Stimulated activated CD4-positive, alpha-beta T cell treated with anti-CD3 and anti-CD28 coated beads, Interleukin-12 subunit alpha, Interleukin-12 subunit beta, amount 100 ng/mL, for 24 hours (primary cell): ENCODE results near the gene CORIN.
A peak's percentile ranks its signal among the peaks of the same experiment; 100 is the strongest.

Experiments
- DNase-seq, 2 experiments: peaks; one replicate each; pipeline ENCODE4 v3.0.0-alpha.2; 2020; ENCODE audit warnings: low read depth in 2 of 2

Gene CORIN, protein sequence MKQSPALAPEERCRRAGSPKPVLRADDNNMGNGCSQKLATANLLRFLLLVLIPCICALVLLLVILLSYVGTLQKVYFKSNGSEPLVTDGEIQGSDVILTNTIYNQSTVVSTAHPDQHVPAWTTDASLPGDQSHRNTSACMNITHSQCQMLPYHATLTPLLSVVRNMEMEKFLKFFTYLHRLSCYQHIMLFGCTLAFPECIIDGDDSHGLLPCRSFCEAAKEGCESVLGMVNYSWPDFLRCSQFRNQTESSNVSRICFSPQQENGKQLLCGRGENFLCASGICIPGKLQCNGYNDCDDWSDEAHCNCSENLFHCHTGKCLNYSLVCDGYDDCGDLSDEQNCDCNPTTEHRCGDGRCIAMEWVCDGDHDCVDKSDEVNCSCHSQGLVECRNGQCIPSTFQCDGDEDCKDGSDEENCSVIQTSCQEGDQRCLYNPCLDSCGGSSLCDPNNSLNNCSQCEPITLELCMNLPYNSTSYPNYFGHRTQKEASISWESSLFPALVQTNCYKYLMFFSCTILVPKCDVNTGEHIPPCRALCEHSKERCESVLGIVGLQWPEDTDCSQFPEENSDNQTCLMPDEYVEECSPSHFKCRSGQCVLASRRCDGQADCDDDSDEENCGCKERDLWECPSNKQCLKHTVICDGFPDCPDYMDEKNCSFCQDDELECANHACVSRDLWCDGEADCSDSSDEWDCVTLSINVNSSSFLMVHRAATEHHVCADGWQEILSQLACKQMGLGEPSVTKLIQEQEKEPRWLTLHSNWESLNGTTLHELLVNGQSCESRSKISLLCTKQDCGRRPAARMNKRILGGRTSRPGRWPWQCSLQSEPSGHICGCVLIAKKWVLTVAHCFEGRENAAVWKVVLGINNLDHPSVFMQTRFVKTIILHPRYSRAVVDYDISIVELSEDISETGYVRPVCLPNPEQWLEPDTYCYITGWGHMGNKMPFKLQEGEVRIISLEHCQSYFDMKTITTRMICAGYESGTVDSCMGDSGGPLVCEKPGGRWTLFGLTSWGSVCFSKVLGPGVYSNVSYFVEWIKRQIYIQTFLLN

GRCh38 chr4:47837908-47838294 lies at the start of gene CORIN:
CORIN (minus strand) TSS chr4:47838067; CDS start chr4:47837949, 118 bp downstream.
- DNase-seq: no peak

DNA sequence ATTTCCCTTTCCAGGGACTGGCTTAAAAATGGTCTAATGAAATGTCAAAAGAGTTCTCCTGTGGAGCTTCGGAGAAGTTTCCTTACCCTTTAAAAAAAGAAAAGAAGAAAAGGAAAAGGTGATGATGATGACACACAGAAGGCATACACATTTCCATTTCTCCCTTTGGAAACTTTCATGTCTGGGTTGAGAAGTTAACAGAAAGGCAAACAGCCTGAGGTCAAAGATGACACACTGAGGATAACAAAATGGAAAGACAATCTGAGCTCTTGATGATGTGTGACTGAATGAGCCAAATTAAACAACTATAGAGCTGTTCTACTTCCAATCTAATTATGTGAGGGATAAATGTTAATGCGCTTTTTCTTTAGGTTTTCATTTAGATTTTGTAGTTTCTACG lies 44.4 kb upstream of the CORIN start:
- no peak for DNase-seq

DNA sequence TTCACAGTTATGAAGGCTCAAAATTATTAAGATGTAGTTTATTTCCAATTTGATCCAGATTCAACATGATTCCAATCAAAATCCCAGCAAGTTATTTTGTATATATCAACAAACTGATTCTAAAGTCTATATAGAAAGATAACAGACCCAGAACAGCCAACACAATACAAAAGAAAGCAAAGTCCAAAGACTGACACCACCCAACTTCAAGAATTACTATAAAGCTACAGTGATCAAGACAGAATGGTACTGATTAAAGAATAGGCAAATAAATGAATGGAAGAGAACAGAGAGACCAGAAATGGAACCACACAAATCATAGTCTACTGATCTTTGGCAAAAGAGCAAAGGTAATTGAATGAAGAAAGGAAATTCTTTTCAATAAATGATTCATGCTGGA lies 41.6 kb upstream of the CORIN start:
- no peak for DNase-seq

GRCh38 chr4:47876784-47877546 lies 39.1 kb upstream of the CORIN start:
- no peak for DNase-seq

GRCh38 chr4:47876310-47876709 lies 38.4 kb upstream of the CORIN start:
- DNase-seq: no peak

DNA sequence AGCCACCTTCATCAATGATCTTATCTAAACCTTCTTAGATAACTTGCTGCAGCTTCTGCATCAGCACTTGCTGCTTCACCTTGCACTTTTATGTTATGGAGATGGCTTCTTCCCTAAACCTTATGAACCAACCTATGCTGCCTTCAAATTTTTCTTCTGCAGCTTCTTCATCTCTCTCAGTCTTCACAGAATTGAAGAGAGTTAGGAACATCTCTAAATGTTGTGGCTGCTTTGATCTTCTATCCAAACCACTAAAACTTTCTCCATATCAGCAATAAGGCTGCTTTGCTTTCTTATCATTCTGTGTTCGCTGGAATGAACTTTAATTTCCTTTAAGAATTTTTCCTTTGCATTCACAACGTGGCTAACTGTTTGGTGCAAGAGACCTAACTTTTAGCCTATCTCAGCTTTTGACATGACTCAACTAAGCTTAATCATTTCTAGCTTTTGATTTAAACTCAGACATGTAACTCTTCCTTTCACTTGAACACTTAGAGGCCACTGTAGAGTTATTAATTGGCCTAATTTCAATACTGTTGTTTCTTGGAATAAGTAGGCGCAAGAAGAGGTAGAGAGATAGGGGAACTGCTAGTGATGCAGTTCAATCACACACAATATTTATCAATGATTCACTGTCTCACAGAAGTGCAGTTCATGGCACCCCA lies 36.1 kb upstream of the CORIN start:
- no peak for DNase-seq

- DNase-seq: no peak
Observed at GRCh38 chr4:47863486-47863885, 25.6 kb upstream of the CORIN start.

- DNase-seq: no peak
Observed at GRCh38 chr4:47862297-47862696, 24.4 kb upstream of the CORIN start.

DNA sequence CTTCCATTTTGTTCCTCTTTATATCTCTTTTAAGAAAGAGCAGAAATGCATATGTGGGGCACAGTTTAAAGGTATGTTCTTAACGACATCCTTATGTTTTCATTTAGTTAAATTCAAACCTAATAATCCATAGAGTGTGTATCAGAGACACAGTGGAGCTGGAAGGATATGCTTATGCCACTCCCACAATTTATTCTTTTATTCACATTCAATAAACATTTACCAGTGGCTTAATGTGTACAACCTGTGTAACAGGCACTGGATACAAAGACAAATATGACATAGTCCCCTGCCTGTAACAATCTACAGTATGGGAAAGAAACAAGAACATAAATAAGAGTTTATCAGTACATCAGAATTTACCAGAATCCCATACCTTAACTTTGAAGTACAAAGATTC lies 22.4 kb upstream of the CORIN start:
- DNase-seq: no peak

GRCh38 chr4:47858006-47858405 lies 20.1 kb upstream of the CORIN start:
- DNase-seq: no peak

DNA sequence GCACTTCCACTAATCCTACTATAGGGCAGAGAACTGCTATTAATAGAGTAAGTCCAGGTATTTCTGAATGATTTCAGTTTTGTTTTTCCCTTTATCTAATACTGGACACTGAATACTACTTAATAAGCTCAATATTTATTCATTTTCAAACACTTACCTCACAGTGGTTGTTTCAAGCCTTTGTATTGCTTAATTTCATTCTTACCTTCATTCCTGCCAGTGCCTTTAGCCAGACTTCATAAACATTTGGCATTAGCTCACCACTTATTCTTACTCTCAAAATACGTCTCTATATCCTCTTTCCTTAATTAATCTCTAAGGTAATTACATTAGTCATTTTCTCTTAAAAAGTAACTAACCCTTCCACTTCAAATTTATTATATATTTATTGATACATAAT lies 18.8 kb upstream of the CORIN start:
- DNase-seq: no peak

GRCh38 chr4:47855350-47855749 lies 17.5 kb upstream of the CORIN start:
- no peak for DNase-seq

GRCh38 chr4:47852136-47852535 lies 14.3 kb upstream of the CORIN start:
- no peak for DNase-seq

DNA sequence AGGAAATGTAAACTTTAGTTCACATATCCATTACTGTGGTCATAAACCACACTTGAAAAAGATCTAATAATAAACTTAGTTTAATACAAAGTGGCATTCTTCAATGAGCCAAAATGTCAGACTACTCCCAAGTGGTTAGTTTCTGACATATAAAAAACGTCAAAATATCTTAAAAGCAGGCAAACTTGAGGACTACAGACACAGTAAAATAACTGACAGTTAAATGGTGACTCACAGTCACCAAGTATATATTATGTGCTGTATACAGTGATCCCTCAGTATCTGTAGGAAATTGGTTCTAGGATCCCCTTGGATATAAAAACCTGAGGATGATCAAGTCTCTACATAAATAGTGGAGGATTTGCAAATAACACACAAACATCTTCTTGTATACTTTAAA lies 11.6 kb upstream of the CORIN start:
- DNase-seq: no peak

GRCh38 chr4:47848041-47848440 lies 10.2 kb upstream of the CORIN start:
- DNase-seq: no peak

DNA sequence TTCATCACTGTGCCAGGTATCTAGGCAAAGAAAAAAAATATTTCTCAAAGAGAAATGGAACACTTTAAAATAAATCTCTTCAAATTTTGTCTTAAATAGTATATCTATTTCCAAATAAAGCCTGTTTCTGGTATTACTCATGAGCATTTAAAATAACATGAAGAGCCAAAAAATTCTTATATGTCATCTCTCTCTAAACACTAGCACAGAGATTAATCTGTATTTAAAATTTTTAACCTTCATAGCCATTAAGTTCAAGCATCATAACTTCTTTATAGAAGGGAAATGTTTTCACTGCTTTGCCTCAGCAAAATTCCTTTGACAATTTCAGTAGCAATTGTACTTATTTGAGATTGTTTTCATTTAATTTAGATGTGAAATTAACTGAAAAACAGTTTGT lies 5.1 kb upstream of the CORIN start:
- DNase-seq: no peak

DNA sequence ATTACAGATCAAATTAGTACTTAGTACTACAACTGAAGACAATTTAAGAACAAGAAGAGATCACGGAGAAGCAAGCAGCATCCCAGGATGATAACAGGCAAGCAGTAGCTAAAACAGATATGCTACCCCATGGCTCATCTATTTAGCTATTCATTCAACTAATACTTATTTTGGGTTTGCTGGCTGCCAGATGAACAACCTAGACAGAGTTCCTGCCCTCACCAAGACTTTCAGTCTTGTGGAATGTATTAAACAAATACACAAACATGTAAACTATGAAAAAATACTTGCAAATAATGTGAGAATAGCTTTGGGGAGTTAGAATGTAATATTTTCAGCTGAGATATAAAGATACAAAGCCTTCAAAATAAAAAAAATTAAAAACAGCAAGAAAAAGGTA lies 2.4 kb upstream of the CORIN start:
- no peak for DNase-seq

DNA sequence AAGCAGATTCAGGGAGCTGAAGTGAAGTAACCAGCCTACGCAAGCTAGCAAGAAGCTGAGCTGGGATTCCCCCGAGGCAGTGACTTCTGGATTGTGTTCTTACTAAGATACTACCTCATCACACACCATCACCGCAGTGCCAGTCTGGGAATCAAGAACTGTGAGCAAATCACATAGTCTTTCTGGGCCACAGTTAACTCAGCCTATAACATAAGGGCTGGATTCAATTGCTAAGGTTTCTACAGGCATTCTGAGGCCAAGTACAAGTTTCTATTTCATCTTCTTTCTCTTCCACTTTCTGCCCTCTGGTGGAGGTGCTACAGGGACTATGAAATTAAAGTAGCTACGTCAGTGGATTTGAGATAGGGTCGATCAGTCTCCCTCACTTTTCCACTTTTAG lies 1.4 kb upstream of the CORIN start:
- DNase-seq: peak; percentile 15 to 32

GRCh38 chr4:47838445-47838844 lies 578 bp upstream of the CORIN start:
- DNase-seq: no peak

GRCh38 chr4:47837094-47837907 lies 566 bp downstream of the CORIN start:
- peak; percentile 8 to 29 for DNase-seq
